C4-2B (cell line): Measurements from ENCODE around the gene UVSSA.

Source experiments
- ZFX ChIP-seq: fragments of 450-650 bp; IDR thresholded peaks from 2 replicates; pipeline ENCODE4 v1.6.1; 2017
- TF ChIP-seq, protein P1 (sequence below): fragments of 450-650 bp; conservative IDR thresholded peaks from 2 replicates; pipeline ENCODE4 v1.5.1; 2017; ENCODE audit warnings: mild to moderate bottlenecking

DNA sequence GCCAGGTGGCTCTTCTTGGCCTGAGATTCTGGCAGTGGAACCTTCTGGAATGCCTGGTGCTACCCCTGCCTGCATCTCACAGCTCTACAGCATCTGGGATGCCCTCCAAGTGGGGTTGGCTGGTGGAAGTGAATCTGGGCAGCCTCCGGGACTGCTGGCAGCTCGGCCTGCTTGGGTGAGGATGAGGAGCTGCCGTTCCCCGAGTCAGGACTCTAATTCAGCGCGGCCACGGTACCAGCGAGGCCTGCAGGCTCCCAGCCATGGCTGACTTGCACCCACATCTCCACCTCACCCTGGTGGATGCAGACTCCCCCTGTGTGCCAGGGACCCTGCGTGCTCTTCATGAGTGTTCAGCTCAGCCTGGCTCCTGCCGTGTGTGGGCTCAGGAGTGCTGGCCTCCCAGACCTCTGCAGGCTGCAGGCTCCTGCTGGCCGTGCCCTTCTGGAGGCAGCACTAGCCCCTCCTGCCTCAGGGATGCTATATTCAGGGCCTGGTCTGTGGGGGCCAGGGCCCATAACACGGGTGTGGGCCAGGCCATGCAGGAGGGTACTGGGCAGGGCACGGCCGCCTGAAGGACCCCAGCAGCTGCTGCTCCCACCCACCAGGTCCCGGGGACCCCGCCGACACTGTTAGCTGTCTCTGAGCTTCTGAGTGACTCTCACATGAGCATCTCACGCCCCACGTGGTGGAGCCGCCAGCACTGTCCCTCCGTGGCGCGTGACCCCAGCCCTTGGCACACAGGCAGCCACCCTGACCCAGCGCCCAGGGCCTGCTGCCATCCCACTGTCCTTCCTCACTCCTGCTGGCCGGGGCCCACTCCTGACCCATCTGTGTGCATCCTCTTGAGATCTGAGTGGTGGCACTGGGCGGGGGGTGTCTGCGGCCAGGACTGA, 10.6 kb downstream of the UVSSA start:
- TF ChIP-seq, protein P1, sequence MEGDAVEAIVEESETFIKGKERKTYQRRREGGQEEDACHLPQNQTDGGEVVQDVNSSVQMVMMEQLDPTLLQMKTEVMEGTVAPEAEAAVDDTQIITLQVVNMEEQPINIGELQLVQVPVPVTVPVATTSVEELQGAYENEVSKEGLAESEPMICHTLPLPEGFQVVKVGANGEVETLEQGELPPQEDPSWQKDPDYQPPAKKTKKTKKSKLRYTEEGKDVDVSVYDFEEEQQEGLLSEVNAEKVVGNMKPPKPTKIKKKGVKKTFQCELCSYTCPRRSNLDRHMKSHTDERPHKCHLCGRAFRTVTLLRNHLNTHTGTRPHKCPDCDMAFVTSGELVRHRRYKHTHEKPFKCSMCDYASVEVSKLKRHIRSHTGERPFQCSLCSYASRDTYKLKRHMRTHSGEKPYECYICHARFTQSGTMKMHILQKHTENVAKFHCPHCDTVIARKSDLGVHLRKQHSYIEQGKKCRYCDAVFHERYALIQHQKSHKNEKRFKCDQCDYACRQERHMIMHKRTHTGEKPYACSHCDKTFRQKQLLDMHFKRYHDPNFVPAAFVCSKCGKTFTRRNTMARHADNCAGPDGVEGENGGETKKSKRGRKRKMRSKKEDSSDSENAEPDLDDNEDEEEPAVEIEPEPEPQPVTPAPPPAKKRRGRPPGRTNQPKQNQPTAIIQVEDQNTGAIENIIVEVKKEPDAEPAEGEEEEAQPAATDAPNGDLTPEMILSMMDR, result no peak
- TF ChIP-seq ZFX, result no peak
